GM12865 (cell line): ENCODE measurements around the gene PSMG4.

Experiments used
- DNase-seq: peaks from one replicate; pipeline ENCODE4 v3.0.0; 2010; ENCODE audit warnings: low read depth
- H3K4me3 ChIP-seq: 2 replicates; pipeline ENCODE4 v1.5.1; 2011; ENCODE audit warnings: mild to moderate bottlenecking, low read depth, low read length, control low read depth
- CTCF ChIP-seq: IDR thresholded peaks from 2 replicates; pipeline ENCODE4 v1.5.1; 2011; ENCODE audit warnings: low read length, control low read depth, low read depth, inconsistent platforms; ENCODE audit not compliant: insufficient read depth; ENCODE audit errors: missing control alignments

The PSMG4 gene

GRCh38 chr6:3311826-3312225, 53.1 kb downstream of the PSMG4 start:
- no peak for TF ChIP-seq CTCF
- no peak for DNase-seq
- H3K4me3 ChIP-seq, result no peak overlapping the region

DNA sequence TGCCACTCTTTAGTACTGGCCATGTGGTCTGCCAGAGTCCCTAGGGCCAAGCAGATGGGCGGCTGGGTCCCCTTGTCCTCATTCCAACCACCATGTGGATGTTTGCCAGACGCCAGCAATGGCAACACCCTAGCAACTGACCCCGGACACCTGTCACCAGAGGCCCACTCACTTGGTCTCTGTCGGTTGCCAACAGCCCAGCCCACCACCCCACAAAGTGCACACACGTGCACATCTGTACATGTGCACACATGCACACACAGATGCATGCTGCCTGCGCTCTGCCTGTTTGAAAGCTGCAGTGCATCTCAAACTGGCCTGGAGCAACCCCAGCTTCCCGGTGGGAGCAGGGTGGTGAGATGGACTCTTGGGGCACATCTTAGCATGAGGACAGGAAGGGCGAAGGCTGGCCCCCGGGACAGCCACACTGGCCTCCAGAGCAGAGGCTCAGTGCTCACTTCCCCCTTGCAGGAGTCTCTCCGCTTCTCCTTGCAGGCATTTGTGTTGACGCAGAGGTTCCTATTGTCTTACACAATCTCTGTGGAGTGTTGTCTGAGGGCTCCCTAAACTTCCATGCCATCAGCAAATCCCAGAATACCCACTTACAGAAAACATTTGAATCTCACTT, 54.0 kb downstream of the PSMG4 start:
- H3K4me3 ChIP-seq, result no peak overlapping the region
- DNase-seq, result no peak
- TF ChIP-seq CTCF, result no peak

DNA sequence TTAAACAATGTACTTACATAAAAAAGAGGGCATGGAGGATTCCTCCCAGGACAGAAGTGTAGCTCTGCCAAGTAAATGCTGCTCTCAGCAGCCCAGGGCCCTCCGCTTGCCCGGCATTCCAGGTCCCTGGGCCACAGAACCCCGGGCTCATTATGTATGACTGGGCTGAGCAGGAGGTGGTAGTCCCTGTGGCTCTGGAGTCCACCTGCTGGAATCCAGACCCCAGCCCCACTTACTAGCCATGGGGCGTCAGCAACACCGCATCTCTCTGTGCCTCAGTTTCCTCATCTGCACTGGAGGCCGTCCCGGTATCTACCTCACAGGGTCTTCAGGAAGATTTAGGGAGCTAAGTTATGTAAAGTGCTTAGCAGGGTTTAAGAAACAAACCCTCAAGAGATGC, 55.4 kb downstream of the PSMG4 start:
- DNase-seq, result no peak
- no peak overlapping the region for H3K4me3 ChIP-seq
- no peak for TF ChIP-seq CTCF

DNA sequence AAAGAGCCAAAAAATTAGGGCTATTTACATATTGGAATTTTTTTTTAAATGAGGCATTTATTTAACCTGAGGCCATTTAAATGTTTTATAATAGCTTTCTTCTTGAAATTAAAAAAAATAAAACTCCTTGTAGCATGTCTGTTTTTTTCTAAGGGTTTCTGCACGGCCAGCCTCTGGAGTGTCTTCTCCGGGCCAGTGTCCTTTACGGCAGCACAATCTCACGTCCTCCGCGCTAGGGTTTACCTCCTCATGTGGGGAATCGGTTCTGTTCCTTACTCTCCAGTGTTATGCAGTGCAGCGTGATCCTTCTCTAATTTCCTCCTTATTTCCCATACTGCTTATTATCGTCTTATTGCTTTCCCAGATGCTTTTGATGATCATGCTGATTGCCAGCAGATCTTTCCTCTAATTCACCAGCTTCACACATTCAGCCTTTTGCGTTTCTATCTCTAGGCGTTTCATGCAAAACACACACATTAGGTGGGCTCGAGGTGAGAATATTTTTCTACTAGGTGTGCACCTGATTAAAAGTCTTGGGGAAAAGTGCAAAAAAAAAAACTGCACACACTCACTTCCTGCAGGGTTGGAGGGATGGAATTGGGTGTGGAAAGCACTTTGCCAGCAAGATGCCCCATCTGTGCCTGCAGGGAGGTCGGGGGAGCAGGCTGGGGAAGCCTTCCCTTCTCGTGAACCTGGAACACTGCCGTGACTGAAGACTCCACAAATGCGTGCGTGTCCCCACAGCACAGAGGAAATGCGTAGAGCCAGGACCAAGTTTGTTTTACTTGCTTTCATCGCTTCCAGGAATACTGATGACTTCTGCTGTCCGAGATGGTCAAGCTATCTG, 56.1 kb downstream of the PSMG4 start:
- no peak overlapping the region for H3K4me3 ChIP-seq
- DNase-seq, result no peak
- no peak for TF ChIP-seq CTCF

DNA sequence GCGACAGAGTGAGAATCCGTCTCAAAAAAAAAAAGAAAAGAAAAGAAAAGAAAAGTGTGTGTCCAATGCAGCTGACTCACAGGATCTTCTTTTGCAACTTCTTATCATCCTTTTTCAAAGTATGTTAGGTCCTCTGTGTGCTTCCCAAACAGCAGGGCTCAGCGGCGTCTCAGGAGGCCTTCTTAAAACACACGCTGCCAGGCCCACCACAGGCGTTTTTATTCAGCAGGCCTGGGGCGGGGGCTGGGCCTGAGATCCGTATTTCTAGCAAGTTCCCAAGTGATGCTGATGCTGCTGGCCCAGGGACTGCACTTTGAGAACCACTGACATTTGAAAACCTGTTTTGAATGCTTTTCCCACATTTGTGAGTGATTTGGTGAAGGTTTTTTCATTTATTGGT, 57.1 kb downstream of the PSMG4 start:
- H3K4me3 ChIP-seq, result no peak overlapping the region
- no peak for DNase-seq
- TF ChIP-seq CTCF, result no peak

GRCh38 chr6:3316331-3316730, 57.6 kb downstream of the PSMG4 start:
- TF ChIP-seq CTCF, result no peak
- no peak overlapping the region for H3K4me3 ChIP-seq
- DNase-seq, result no peak

DNA sequence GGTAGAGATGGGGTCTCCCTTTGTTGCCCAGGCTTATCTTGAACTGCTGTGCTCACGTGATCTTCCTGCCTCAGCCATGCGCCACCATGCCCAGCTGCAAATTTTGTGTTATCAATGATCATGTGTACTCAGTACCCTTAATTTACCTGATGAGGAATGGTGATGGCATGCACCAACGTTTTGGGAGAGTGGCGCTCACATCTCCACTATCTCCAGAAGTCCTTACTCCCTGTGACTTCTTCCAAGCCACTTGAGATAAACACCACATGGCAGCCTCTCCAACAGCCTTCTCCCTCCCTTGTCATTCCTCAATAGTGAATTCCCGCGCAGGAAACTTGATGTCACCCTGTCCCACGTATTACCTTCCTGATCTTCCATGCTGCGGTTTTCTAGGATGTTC, 58.1 kb downstream of the PSMG4 start:
- H3K4me3 ChIP-seq, result no peak overlapping the region
- TF ChIP-seq CTCF, result no peak
- no peak for DNase-seq
